HCT116 (cell line): ENCODE results near the gene VPS41. TPM values are rescaled to one million over a fixed set of nuclear protein-coding genes. Genes with fewer than 3 reads are reported as not detected.

Experiments
- ATAC-seq: fragments of 200-7000 bp; cut with Tn5 transposase; 2 replicates; pipeline ENCODE4 v1.9.1; 2020; ENCODE audit warnings: mild to moderate bottlenecking, moderate library complexity
- BruUV-seq: library from RNA; stranded (reverse); fragments of 400-500 nt; replicated peaks from 2 replicates; lab custom pipeline; 2021; lab: Mats Ljungman, UMichigan
- CTCF ChIA-PET: fragments of 300-600 bp; sonication (Branson Sonifier 250); formaldehyde crosslinking; loops from one replicate; lab custom pipeline; 2021; ENCODE audit warnings: antibody characterized with exemption; lab: Charles Lee
- POLR2A ChIA-PET: fragments of 300-600, 350-600 bp; sonication (Branson Sonifier 250); formaldehyde crosslinking; loops from one replicate; lab custom pipeline; 2021; ENCODE audit warnings: antibody characterized with exemption; lab: Charles Lee
- RAD21 ChIA-PET, 2 experiments: fragments of 300-600 bp; sonication (Branson Sonifier 250); formaldehyde crosslinking; loops; one replicate each; lab custom pipeline; 2023; ENCODE audit warnings: low total read pairs in 2 of 2; ENCODE audit not compliant: uncharacterized antibody in 2 of 2, unreplicated experiment in 2 of 2, low non-redundant PET in 1 of 2; lab: Charles Lee
- DNase-seq: peaks from one replicate; pipeline ENCODE4 v3.0.0-alpha.2; 2010; ENCODE audit warnings: low read depth, low spot score
- H2AFZ ChIP-seq: fragments of 200-600 bp; shearing (Covaris generic), sonication (generic); 2 replicates; pipeline ENCODE4 v1.6.1; 2017; ENCODE audit warnings: low read depth, mixed run types, mixed read lengths, antibody characterized with exemption, low read length; ENCODE audit not compliant: poor library complexity, severe bottlenecking
- H3K27ac ChIP-seq: 2 replicates; pipeline ENCODE4 v1.5.1; 2012; ENCODE audit warnings: low read depth, low read length
- H3K27me3 ChIP-seq: fragments of 200-600 bp; sonication (generic); 2 replicates; pipeline ENCODE4 v1.6.1; 2016; ENCODE audit warnings: mixed run types, low read length, mixed read lengths; ENCODE audit not compliant: insufficient read depth
- H3K36me3 ChIP-seq, 2 experiments: fragments of 200-500 bp in 1 of 2; fragments of 200-600 bp in 1 of 2; sonication (Bioruptor generic) in 1 of 2; sonication (generic) in 1 of 2; 2 replicates each; pipeline versions ENCODE4 v1.5.1 to v1.6.1; 2014 to 2016; ENCODE audit warnings: low read length in 2 of 2, inconsistent platforms in 1 of 2, mixed read lengths in 1 of 2, mixed run types in 1 of 2; ENCODE audit not compliant: insufficient read depth in 2 of 2, control insufficient read depth in 1 of 2
- H3K4me1 ChIP-seq, 2 experiments: fragments of 200-600 bp in 1 of 2; sonication (generic) in 1 of 2; 2 replicates each; pipeline versions ENCODE4 v1.5.1 to v1.6.1; 2012 to 2017; ENCODE audit warnings: low read length in 2 of 2, inconsistent platforms in 1 of 2, mild to moderate bottlenecking in 1 of 2, mixed read lengths in 1 of 2, mixed run types in 1 of 2, moderate library complexity in 1 of 2; ENCODE audit not compliant: insufficient read depth in 2 of 2, control insufficient read depth in 1 of 2
- H3K4me2 ChIP-seq: fragments of 200-600 bp; sonication (generic); 2 replicates; pipeline ENCODE4 v1.6.1; 2017; ENCODE audit warnings: mixed run types, low read length, mixed read lengths
- H3K4me3 ChIP-seq, 2 experiments: fragments of 200-600 bp in 1 of 2; sonication (generic) in 1 of 2; replicated peaks in 1 of 2; 2 replicates each; pipeline ENCODE4 v1.5.1; 2011 to 2016; ENCODE audit warnings: low read length in 2 of 2, control low read depth in 1 of 2, low read depth in 1 of 2, mild to moderate bottlenecking in 1 of 2, mixed read lengths in 1 of 2, mixed run types in 1 of 2
- H3K79me2 ChIP-seq: fragments of 200-600 bp; sonication (generic); 2 replicates; pipeline ENCODE4 v1.6.1; 2017; ENCODE audit warnings: mild to moderate bottlenecking, mixed run types, low read length, moderate library complexity, mixed read lengths; ENCODE audit not compliant: insufficient read depth
- H3K9ac ChIP-seq: fragments of 200-600 bp; sonication (generic); 2 replicates; pipeline ENCODE4 v1.6.1; 2016; ENCODE audit warnings: low read length, mixed read lengths
- H3K9me2 ChIP-seq: fragments of 200-600 bp; sonication (generic), shearing (Covaris generic); 2 replicates; pipeline ENCODE4 v1.6.1; 2017; ENCODE audit warnings: mixed run types, mild to moderate bottlenecking, moderate library complexity; ENCODE audit not compliant: insufficient read depth
- H3K9me3 ChIP-seq, 2 experiments: fragments of 200-500 bp in 1 of 2; fragments of 200-600 bp in 1 of 2; sonication (Bioruptor generic) in 1 of 2; sonication (generic) in 1 of 2; 2 replicates each; pipeline ENCODE4 v1.6.1; 2014 to 2017; ENCODE audit warnings: low read length in 2 of 2, mixed read lengths in 2 of 2, inconsistent platforms in 1 of 2, low read depth in 1 of 2, mild to moderate bottlenecking in 1 of 2, mixed run types in 1 of 2, moderate library complexity in 1 of 2; ENCODE audit not compliant: control insufficient read depth in 1 of 2, insufficient read depth in 1 of 2
- H4K20me1 ChIP-seq: fragments of 200-600 bp; sonication (generic), shearing (Covaris generic); 2 replicates; pipeline ENCODE4 v1.6.1; 2017; ENCODE audit warnings: mixed run types, mild to moderate bottlenecking, moderate library complexity; ENCODE audit not compliant: insufficient read depth
- EGR1 ChIP-seq: IDR thresholded peaks from 2 replicates; pipeline ENCODE4 v1.6.1; 2012; ENCODE audit warnings: low read depth
- EZH2phosphoT487 ChIP-seq: fragments of 200-600 bp; IDR thresholded peaks from 2 replicates; pipeline ENCODE4 v1.6.1; 2018; ENCODE audit warnings: antibody characterized with exemption, borderline replicate concordance
- POLR2AphosphoS5 ChIP-seq: IDR thresholded peaks from 2 replicates; pipeline ENCODE4 v1.6.1; 2011; ENCODE audit warnings: mild to moderate bottlenecking, low read depth, low read length, moderate library complexity
- RAD21 ChIP-seq: IDR thresholded peaks from 2 replicates; pipeline ENCODE4 v1.6.1; 2012; ENCODE audit warnings: low read depth, mild to moderate bottlenecking
- SIN3A ChIP-seq: IDR thresholded peaks from 2 replicates; pipeline ENCODE4 v1.6.1; 2012; ENCODE audit warnings: low read depth
- SP1 ChIP-seq: IDR thresholded peaks from 2 replicates; pipeline ENCODE4 v1.6.1; 2012; ENCODE audit warnings: low read depth
- SRF ChIP-seq: IDR thresholded peaks from 2 replicates; pipeline ENCODE4 v1.6.1; 2012; ENCODE audit warnings: low read depth
- TCF7L2 ChIP-seq: IDR thresholded peaks from 2 replicates; pipeline ENCODE4 v1.7.0; 2011; ENCODE audit warnings: borderline replicate concordance, inconsistent platforms; ENCODE audit not compliant: insufficient read depth, insufficient read length; ENCODE audit errors: extremely low read depth
- YY1 ChIP-seq: IDR thresholded peaks from 2 replicates; pipeline ENCODE4 v1.6.1; 2011; ENCODE audit warnings: low read length, low read depth, moderate library complexity, mild to moderate bottlenecking; ENCODE audit not compliant: insufficient replicate concordance; ENCODE audit errors: extremely low read depth
- ZFX ChIP-seq: fragments of 450-650 bp; IDR thresholded peaks from 2 replicates; pipeline ENCODE4 v1.6.1; 2017
- ZNF274 ChIP-seq: fragments of 200-500 bp; sonication (Bioruptor generic); IDR thresholded peaks from 2 replicates; pipeline ENCODE4 v1.6.1; 2014; ENCODE audit warnings: mild to moderate bottlenecking, low read depth, low read length, inconsistent platforms
- intact Hi-C: fragments of 100-400 bp; cut with micrococcal nuclease; formaldehyde crosslinking; loops from 2 replicates; pipeline ENCODE4 v1.10.0; 2022
- total RNA-seq: library from RNA; stranded (reverse); gene quantifications from one replicate; pipeline ENCODE4 v1.2.1, GENCODE V29; 2021; ENCODE audit not compliant: unreplicated experiment
- TF ChIP-seq, protein P1 (sequence below), 3 experiments: fragments of 200-600 bp in 1 of 3; sonication (generic) in 1 of 3; IDR thresholded peaks in 2 of 3; conservative IDR thresholded peaks in 1 of 3; 2 replicates each; pipeline ENCODE4 v1.5.1; 2012 to 2017; ENCODE audit warnings: low read depth in 2 of 3, low read length in 2 of 3, antibody characterized with exemption in 1 of 3, borderline replicate concordance in 1 of 3, control low read depth in 1 of 3, mild to moderate bottlenecking in 1 of 3, mixed read lengths in 1 of 3, mixed run types in 1 of 3, moderate library complexity in 1 of 3; ENCODE audit not compliant: insufficient read depth in 1 of 3
- TF ChIP-seq, protein P2 (sequence below): IDR thresholded peaks from 2 replicates; pipeline ENCODE4 v1.6.1; 2012
- TF ChIP-seq, protein P3 (sequence below): IDR thresholded peaks from 2 replicates; pipeline ENCODE4 v1.6.1; 2012; ENCODE audit warnings: low read depth

Gene VPS41
- total RNA-seq, 1 experiment from 2014 or later = 72.2 TPM

DNA sequence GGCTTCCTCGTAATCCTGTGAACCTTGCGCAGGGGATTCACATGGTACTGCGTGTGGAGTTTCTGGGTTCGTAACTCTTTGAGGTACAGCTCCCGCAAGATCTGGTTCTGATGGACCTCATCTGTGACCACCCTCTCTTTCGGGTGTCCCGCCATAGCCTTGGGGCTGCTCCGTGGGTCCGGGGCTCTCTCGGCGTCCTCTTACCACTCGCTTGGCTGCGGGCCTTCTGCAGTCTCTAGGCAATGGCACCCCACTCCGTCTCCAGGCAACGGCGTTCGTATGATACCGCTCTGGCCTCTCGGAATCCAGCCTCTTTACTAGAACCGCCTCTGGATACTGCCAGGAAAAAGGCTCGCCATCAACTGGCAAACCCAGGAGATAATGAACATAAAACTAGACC lies 223.1 kb downstream of the VPS41 start:
- Histone ChIP-seq H3K79me2 (no peaks in the 10 kb centered on the region), H3K27ac (no peak overlapping the region), H3K4me2 (no peak overlapping the region), H3K9me2 (no peaks in the 10 kb centered on the region), H4K20me1 (no peaks in the 10 kb centered on the region), H3K9me3 (no peaks in the 10 kb centered on the region), H3K4me3 (no peak overlapping the region), H3K27me3 (peaks cover 37% of the 10 kb centered on the region), H2AFZ (no peak overlapping the region), H3K9ac (no peak overlapping the region), H3K4me1 (no peaks in the 10 kb centered on the region), H3K36me3 (no peaks in the 10 kb centered on the region)
- POLR2A ChIA-PET = no interaction called here
- no peak for ATAC-seq
- no TSS peak for BruUV-seq
- intact Hi-C loops = no loop called here
- RAD21 ChIA-PET = no interaction called here
- TF ChIP-seq, protein P1, sequence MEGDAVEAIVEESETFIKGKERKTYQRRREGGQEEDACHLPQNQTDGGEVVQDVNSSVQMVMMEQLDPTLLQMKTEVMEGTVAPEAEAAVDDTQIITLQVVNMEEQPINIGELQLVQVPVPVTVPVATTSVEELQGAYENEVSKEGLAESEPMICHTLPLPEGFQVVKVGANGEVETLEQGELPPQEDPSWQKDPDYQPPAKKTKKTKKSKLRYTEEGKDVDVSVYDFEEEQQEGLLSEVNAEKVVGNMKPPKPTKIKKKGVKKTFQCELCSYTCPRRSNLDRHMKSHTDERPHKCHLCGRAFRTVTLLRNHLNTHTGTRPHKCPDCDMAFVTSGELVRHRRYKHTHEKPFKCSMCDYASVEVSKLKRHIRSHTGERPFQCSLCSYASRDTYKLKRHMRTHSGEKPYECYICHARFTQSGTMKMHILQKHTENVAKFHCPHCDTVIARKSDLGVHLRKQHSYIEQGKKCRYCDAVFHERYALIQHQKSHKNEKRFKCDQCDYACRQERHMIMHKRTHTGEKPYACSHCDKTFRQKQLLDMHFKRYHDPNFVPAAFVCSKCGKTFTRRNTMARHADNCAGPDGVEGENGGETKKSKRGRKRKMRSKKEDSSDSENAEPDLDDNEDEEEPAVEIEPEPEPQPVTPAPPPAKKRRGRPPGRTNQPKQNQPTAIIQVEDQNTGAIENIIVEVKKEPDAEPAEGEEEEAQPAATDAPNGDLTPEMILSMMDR (IDR thresholded peaks at IDR 0.05 in 2 of 3, conservative IDR thresholded peaks at IDR 0.05 in 1 of 3; ENCODE audit: borderline replicate concordance in 1 of 3, insufficient read depth in 1 of 3, low read depth in 2 of 3, low read length in 2 of 3) = no peak
- CTCF ChIA-PET = no interaction called here
- DNase-seq = no peak

DNA sequence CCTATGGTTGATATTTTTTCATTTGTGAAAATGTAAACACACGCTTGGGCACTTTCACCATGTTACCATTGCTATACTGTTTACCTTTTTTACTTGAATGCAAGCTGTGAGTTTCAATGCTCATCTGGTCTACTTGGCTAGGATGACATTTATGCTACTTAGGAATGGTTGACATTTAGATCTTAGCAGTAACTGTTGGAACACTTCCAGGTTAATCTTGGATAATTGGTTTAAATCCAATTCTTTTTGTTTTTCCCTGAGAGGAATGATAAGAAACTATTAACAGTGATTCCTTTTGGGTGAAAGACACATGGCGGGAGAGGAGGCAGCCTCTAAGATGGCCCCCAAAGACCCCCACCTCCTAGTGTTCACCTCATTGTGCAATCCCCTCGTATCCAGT lies 226.4 kb downstream of the VPS41 start:
- H3K36me3 ChIP-seq = no peaks in the 10 kb centered on the region
- no peak for ATAC-seq
- peaks cover 39% of the 10 kb centered on the region for H3K27me3 ChIP-seq
- H3K4me3 ChIP-seq = no peak overlapping the region
- H3K79me2 ChIP-seq = no peaks in the 10 kb centered on the region
- no peak for DNase-seq
- CTCF ChIA-PET = no interaction called here
- no peaks in the 10 kb centered on the region for H4K20me1 ChIP-seq
- TF ChIP-seq POLR2AphosphoS5 = no peak
- TF ChIP-seq SRF = no peak
- no peak for TF ChIP-seq ZNF274
- no peak for TF ChIP-seq YY1
- no peak for TF ChIP-seq TCF7L2
- no peak for TF ChIP-seq ZFX
- TF ChIP-seq RAD21 = no peak
- TF ChIP-seq EZH2phosphoT487 = no peak
- no peak for TF ChIP-seq EGR1
- TF ChIP-seq SP1 = no peak
- TF ChIP-seq, protein P2, sequence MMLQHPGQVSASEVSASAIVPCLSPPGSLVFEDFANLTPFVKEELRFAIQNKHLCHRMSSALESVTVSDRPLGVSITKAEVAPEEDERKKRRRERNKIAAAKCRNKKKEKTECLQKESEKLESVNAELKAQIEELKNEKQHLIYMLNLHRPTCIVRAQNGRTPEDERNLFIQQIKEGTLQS = no peak
- TF ChIP-seq, protein P3, sequence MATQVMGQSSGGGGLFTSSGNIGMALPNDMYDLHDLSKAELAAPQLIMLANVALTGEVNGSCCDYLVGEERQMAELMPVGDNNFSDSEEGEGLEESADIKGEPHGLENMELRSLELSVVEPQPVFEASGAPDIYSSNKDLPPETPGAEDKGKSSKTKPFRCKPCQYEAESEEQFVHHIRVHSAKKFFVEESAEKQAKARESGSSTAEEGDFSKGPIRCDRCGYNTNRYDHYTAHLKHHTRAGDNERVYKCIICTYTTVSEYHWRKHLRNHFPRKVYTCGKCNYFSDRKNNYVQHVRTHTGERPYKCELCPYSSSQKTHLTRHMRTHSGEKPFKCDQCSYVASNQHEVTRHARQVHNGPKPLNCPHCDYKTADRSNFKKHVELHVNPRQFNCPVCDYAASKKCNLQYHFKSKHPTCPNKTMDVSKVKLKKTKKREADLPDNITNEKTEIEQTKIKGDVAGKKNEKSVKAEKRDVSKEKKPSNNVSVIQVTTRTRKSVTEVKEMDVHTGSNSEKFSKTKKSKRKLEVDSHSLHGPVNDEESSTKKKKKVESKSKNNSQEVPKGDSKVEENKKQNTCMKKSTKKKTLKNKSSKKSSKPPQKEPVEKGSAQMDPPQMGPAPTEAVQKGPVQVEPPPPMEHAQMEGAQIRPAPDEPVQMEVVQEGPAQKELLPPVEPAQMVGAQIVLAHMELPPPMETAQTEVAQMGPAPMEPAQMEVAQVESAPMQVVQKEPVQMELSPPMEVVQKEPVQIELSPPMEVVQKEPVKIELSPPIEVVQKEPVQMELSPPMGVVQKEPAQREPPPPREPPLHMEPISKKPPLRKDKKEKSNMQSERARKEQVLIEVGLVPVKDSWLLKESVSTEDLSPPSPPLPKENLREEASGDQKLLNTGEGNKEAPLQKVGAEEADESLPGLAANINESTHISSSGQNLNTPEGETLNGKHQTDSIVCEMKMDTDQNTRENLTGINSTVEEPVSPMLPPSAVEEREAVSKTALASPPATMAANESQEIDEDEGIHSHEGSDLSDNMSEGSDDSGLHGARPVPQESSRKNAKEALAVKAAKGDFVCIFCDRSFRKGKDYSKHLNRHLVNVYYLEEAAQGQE = no peak
- TF ChIP-seq SIN3A = no peak
- no peak overlapping the region for H3K4me2 ChIP-seq
- BruUV-seq = no TSS peak
- H3K9me2 ChIP-seq = no peaks in the 10 kb centered on the region
- H3K4me1 ChIP-seq = no peaks in the 10 kb centered on the region
- POLR2A ChIA-PET = no interaction called here
- RAD21 ChIA-PET = no interaction called here
- H2AFZ ChIP-seq = no peak overlapping the region
- intact Hi-C loops = no loop called here
- no peak overlapping the region for H3K9ac ChIP-seq
- H3K9me3 ChIP-seq = no peaks in the 10 kb centered on the region
- H3K27ac ChIP-seq = no peak overlapping the region
